SK-N-DZ (cell line): ENCODE results near the gene GRIN2D. TPM values are rescaled to one million over a fixed set of nuclear protein-coding genes. Genes with fewer than 3 reads are reported as not detected.

Experiments
- DNase-seq: peaks from one replicate; pipeline ENCODE4 v3.0.0-alpha.2; 2015; ENCODE audit warnings: low spot score
- polyA plus RNA-seq, 2 experiments: library from polyadenylated mRNA; depleted of rRNA; stranded (reverse); fragments of >200 nt; gene quantifications; 2 replicates each; pipeline ENCODE4 v1.2.3, GENCODE V29; 2014

The GRIN2D gene
- polyA plus RNA-seq (2014; cell fraction: cytosol; rRNA removed), result 0.07 and 0.08 TPM in 2 replicates
- 0.24 TPM in 1 of 2 replicates, not detected in the other for polyA plus RNA-seq (2014; cell fraction: nucleus; rRNA removed)

- DNase-seq, result no peak
Observed at GRCh38 chr19:48393559-48394330, at the start of gene GRIN2D. Gene GRIN2D (plus strand): TSS chr19:48393668. CDS start chr19:48398393, 4,725 bp downstream.

- DNase-seq, result no peak
Observed at GRCh38 chr19:48344892-48345291, 48.6 kb upstream of the GRIN2D start.

- DNase-seq, result no peak
Observed at GRCh38 chr19:48346191-48346590, 47.3 kb upstream of the GRIN2D start.

GRCh38 chr19:48348045-48348444, 45.4 kb upstream of the GRIN2D start:
- DNase-seq, result no peak

GRCh38 chr19:48348737-48349136, 44.7 kb upstream of the GRIN2D start:
- DNase-seq, result no peak

- DNase-seq, result no peak
Observed at GRCh38 chr19:48350856-48351255, 42.6 kb upstream of the GRIN2D start.

- no peak for DNase-seq
Observed at GRCh38 chr19:48351341-48351752, 42.1 kb upstream of the GRIN2D start.

GRCh38 chr19:48353677-48354076, 39.8 kb upstream of the GRIN2D start:
- DNase-seq, result no peak

- no peak for DNase-seq
Observed at GRCh38 chr19:48354332-48354992, 39.0 kb upstream of the GRIN2D start.

- no peak for DNase-seq
Observed at GRCh38 chr19:48355365-48355954, 38.0 kb upstream of the GRIN2D start.

- no peak for DNase-seq
Observed at GRCh38 chr19:48359123-48359522, 34.3 kb upstream of the GRIN2D start.

- no peak for DNase-seq
Observed at GRCh38 chr19:48361912-48362311, 31.6 kb upstream of the GRIN2D start.

- peak; percentile 90 for DNase-seq
Observed at GRCh38 chr19:48362716-48363499, 30.6 kb upstream of the GRIN2D start.

- DNase-seq, result no peak
Observed at GRCh38 chr19:48363500-48363809, 30.0 kb upstream of the GRIN2D start.

- DNase-seq, result peak; percentile 97
Observed at GRCh38 chr19:48363810-48364597, 29.5 kb upstream of the GRIN2D start, which contains the start of the genes SYNGR4 and TMEM143. Gene SYNGR4 (plus strand): TSS chr19:48364367. CDS start chr19:48365843, 1,476 bp downstream. Gene TMEM143 (minus strand): TSS chr19:48363940. CDS start chr19:48363920, 20 bp downstream.

- DNase-seq, result no peak
Observed at GRCh38 chr19:48364598-48365348, 28.7 kb upstream of the GRIN2D start.

GRCh38 chr19:48365602-48366001, 27.9 kb upstream of the GRIN2D start:
- DNase-seq, result no peak

GRCh38 chr19:48367855-48368254, 25.6 kb upstream of the GRIN2D start:
- no peak for DNase-seq

GRCh38 chr19:48368936-48369335, 24.5 kb upstream of the GRIN2D start:
- peak; percentile 55 for DNase-seq

- DNase-seq, result no peak
Observed at GRCh38 chr19:48370955-48371354, 22.5 kb upstream of the GRIN2D start.
